ENCODE results near the gene KBTBD2.

- TF ChIP-seq, protein P1, sequence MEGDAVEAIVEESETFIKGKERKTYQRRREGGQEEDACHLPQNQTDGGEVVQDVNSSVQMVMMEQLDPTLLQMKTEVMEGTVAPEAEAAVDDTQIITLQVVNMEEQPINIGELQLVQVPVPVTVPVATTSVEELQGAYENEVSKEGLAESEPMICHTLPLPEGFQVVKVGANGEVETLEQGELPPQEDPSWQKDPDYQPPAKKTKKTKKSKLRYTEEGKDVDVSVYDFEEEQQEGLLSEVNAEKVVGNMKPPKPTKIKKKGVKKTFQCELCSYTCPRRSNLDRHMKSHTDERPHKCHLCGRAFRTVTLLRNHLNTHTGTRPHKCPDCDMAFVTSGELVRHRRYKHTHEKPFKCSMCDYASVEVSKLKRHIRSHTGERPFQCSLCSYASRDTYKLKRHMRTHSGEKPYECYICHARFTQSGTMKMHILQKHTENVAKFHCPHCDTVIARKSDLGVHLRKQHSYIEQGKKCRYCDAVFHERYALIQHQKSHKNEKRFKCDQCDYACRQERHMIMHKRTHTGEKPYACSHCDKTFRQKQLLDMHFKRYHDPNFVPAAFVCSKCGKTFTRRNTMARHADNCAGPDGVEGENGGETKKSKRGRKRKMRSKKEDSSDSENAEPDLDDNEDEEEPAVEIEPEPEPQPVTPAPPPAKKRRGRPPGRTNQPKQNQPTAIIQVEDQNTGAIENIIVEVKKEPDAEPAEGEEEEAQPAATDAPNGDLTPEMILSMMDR (IDR thresholded peaks at IDR 0.05; ENCODE audit: insufficient read depth, low read length), result no peak
- TF ChIP-seq POLR2AphosphoS5 (IDR thresholded peaks at IDR 0.05; ENCODE audit: low read depth) (no peak), GABPA (IDR thresholded peaks at IDR 0.05; ENCODE audit: low read depth) (no peak), REST (IDR thresholded peaks at IDR 0.05; ENCODE audit: insufficient replicate concordance, low read depth) (no peak), SPI1 (IDR thresholded peaks at IDR 0.05; ENCODE audit: borderline replicate concordance, low read depth) (no peak)
Measured at GRCh38 chr7:32910195-32910594, 18.6 kb upstream of the KBTBD2 start.
